Measurements from ENCODE around the gene SERF1B.
"Not testable (repeated sequence)": the region's sequence is repeated elsewhere in the genome, so short reads cannot be mapped to it uniquely, and the experiment has no call there.

The SERF1B gene

DNA sequence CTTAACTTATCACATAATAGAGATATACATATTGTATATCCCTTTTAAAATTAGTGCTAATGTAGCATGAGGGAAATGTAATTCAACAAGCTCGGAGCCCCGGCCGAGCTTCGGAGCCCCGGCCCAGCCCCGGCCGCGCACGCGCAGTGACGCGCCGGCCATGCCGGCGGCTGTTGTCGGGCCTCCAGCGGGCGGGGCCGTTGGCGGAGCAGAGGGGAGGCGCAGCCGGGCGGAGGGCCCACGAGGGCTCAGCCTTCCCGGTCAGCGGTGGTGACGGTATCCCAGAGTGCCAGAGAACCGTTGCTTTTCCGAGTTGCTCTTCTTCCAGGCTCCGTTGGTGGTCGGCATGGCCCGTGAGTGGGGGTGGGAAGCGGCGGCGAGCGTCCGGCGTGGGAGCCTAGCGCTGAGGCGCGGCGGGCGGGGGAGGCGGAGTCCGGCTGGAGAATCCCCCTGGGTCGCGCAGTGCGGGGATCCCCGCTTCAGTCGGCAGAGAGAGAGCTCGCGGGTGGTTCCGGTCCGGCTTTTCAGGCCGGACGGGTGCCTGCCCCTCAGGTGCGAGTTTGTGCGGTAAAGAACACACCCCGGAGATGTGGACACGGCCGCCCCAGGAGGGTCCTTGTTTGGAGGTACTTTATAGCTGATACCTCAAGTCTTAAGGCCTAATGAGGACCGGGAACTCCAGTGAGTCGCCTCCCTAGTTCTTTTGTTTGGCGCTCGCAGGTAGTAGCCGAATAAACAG lies at the start of gene SERF1B:
TSS of gene SERF1B (plus strand) at position 146 of the 739 bp plus-strand sequence. CDS start at position 347, 201 bp downstream.
- not testable (repeated sequence) for DNase-seq

DNA sequence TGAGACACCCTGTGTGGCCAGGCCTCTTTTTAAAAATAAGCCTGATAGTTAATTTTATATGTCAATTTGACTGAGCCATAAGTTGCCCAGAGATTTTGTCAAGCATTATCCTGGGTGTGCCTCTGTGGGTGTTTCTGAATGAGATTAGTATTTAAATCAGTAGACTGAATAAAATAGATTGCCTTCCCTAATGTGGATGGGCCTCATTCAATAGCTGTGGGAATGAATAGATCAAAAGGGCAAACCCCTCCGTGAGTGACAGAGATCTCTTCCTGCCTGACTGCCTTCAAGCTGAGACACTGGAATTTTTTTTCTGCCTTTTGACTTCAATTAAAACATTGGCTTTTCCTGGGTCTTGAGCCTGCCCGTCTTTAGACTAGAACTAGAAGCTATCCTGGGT lies 33.3 kb upstream of the SERF1B start:
- DNase-seq: not testable (repeated sequence)

DNA sequence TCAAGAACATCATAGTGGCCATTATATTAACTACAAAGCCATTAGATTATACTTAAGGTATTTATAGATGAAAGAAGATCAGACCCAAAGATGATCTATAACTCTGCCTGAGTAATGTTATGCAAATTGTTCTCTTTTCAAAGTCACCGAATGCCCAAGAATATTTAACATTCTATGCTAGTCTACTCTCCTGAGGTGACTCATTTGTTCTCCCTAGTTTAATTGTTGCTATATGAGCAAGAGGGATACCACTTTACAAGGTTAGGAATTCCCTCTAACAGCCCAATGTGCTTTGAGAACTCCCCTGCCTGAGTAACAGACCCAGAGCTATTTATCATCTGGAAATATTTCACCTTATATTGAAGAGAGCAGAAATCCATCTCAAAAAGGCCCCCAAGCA lies 29.5 kb upstream of the SERF1B start:
- not testable (repeated sequence) for DNase-seq

DNA sequence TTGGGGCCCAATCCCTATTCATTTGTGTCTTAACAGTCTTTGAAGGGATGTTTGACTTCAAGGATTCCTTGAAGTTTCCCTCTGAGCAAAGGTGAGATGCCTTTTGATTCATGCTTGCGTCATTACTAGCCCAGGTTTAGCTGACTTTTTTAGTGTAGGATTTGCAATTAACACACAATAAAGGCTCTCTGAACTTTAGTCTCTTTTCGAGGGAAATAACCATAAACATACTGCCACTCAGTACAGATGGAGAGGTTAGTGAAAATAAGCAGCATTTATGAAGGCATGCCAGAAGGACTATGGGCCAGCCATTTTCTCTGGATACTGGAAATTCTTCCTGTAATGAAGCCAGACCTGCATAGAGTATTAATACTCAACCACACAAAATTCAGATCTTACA lies 4.4 kb upstream of the SERF1B start:
- DNase-seq: not testable (repeated sequence)

DNA sequence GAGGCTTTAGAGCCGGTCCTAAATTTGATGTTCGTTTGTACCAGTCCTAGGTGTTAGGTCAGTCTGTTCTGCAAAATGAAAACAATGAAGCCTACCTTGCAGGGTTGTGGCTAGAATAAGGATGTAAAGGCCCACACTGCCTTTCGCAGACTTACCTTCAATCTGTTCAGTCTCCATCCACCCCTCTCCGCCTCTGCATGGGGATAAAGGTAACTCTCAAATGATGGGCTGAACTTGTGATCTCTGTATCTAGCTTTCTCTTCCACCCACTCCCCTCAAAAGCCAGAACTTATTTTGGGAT lies 744 bp downstream of the SERF1B start:
- DNase-seq: not testable (repeated sequence)

DNA sequence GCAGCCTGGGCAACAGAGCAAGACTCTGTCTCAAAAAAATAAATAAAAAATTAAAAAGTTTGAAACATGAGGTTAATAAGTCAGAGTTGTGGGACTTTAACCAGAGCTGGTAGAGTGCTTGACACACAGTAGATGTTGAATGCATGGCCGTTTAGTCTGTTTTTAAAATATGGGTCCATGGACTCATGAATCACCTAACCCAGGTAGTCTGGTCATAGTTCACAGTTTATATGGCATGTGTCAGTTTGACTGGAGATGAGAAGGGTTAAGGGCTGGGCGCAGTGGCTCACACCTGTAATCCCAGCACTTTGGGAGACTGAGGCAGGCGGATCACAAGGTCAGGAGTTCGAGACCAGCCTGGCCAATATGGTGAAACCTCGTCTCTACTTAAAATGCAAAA lies 6.2 kb downstream of the SERF1B start:
- not testable (repeated sequence) for DNase-seq

DNA sequence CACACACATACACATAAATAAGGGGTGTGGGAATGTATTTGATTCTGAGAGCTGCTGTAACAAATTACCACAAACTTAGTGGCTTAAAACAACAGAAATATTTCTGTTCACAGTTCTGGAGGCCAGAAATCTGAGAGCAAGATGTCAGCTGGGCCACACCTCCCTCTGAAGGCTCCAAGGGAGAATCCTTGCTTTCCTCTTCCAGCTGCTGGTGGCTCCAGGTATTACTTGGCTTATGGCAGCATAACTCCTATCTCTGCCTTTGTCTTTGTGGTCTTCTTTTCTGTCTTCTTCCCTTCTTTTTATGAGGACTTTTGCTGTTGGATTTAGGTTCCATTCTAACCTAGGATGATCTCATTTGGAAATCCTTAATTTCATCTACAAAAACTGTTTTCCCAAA lies 16.4 kb downstream of the SERF1B start:
- not testable (repeated sequence) for DNase-seq

DNA sequence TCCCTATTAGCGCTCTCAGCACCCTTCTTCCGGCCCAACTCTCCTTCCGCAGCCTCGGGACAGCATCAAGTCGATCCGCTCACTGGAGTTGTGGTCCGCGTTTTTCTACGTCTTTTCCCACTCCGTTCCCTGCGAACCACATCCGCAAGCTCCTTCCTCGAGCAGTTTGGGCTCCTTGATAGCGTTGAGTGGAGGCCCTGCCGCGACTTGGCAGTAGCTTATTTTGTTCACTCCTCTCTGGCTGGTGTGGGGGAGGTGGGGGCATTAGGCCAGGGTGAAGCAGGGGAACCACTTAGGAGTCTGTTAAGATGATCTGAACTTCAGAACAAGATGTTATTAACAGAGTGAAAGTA lies 24.7 kb downstream of the SERF1B start:
- not testable (repeated sequence) for DNase-seq

DNA sequence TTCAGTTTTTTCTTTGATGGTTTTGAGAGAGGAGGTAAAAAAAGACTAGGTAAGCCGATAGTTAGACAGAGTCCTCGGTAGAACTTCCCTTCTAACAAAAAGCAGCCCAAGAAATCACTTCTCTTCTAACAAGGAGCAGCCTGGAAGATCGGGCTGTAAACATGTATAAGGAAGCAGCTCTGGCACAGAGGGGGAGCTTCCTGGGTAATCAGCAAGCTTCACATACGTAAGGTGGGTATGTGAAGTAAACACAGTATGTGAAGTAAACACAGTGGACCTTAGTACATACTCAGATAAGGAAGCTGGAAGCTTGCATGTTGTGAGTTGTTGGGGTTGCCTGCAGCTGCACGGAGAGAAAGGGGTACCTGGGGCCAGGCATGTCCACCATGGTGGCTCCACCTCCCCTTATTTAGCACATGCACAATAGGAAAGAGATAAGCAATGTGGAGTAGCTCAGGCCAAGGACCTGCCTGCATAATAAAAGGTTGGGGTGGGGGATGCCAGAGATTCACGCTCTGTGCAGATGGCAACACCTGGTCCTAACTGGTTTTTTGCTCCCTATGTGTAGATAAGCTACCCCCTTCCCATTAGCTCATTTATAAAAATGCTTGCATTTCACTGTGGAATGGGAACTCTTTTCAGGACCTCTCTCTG lies 31.4 kb downstream of the SERF1B start:
- DNase-seq: not testable (repeated sequence)

DNA sequence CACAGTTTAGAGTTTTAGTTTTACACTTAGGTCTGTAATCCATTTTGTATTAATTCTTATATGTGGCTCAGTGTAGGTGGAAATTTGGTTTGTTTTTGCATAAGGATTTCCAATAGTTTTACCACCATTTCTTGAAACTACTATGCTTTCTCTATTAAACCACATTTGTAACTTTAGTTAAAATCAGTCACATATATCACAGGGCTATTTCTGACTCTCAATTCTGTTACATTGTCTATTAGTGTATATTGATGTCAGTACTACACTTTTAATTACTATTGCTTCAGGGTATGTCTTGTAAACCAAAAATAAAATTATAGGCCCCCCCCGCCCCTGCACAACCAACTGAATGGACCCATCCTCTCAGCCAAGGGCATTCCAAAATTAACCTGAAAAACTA lies 32.1 kb downstream of the SERF1B start:
- DNase-seq: not testable (repeated sequence)

DNA sequence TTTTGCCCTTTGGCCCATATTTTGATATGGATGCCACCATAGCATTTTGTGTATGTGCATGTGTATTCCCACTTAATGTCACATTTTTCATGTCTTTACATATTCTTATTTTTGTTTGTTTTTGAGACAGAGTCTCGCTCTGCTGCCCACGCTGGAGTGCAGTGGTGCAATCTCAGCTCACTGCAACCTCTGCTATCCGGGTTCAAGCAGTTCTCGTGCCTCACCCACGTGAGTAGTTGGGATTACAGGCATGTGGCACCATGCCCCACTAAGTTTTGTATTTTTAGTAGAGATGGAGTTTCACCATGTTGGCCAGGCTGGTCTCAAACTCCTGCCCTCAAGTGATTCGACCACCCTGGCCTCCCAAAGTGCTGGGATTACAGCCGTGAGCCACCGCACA lies 52.6 kb downstream of the SERF1B start:
- not testable (repeated sequence) for DNase-seq

DNA sequence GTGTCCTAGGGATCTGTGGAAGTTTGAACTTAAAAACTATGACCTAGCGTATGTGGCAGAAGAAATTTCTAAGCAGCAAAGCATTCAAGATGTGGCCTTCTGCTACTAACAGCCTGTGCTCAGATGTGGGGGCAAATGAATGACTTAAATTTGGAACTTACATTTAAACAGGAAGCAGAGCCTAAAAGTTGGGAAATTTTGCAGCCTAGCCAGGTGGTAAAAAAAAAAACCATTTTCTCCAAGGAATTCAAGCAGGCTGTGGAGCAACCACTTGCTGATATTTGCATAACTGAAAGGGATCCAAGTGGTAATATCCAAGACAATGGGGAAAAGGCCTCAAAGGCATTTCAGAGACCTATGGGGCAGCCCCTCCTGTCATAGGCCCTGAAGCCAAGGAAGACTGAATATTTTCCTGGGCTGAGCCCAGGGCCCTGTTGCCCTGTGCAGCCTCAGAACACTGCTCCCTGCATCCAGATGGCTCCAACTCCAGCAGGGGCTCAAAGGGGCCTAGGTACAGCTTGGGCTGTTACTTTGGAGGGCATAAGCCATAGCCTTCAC lies 63.9 kb downstream of the SERF1B start:
- not testable (repeated sequence) for DNase-seq

DNA sequence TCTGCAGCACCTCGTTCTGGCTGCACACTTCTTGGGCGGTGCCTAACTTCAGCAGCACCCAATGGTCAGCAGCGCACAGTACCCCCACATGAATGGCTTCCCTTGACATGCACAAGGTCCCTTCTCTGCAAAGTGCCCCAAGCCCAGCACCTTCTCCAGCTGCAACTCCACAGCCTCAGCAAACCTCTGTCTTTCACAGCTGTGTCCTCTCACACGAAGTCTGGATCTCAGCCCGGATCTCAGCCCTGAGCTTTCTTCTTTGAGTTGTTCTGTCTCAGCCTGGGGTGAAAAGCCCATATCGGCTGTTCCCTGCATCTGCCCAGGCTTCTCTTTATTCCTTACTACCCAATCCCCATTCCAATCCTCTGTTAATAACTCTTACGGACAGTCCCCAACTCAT lies 66.7 kb downstream of the SERF1B start:
- DNase-seq: not testable (repeated sequence)

Data from NCI-H524 treated with DMSO at 0.1 percent for 48 hours (cell line).